OCI-LY7 (cell line): Measurements from ENCODE around the gene SHQ1. TPM values are rescaled to one million over a fixed set of nuclear protein-coding genes. Genes with fewer than 3 reads are reported as not detected.

Source experiments
- BruUV-seq: library from RNA; stranded (reverse); fragments of 400-500 nt; replicated peaks from 2 replicates; lab custom pipeline; 2021; lab: Mats Ljungman, UMichigan
- CTCF ChIA-PET: fragments of 300-600 bp; sonication (Branson Sonifier 250); formaldehyde crosslinking; loops from one replicate; lab custom pipeline; 2022; ENCODE audit warnings: antibody characterized with exemption; ENCODE audit not compliant: unreplicated experiment; lab: Charles Lee
- POLR2A ChIA-PET: fragments of 300-600 bp; sonication (Branson Sonifier 250); formaldehyde crosslinking; loops from one replicate; lab custom pipeline; 2022; ENCODE audit warnings: antibody characterized with exemption; lab: Charles Lee
- DNase-seq: peaks from one replicate; pipeline ENCODE4 v3.0.0-alpha.2; 2015; ENCODE audit warnings: low spot score
- H2AFZ ChIP-seq: fragments of 200-600 bp; sonication (generic), shearing (Covaris generic); 2 replicates; pipeline ENCODE4 v1.6.1; 2014; ENCODE audit warnings: mild to moderate bottlenecking, antibody characterized with exemption, low read length, moderate library complexity
- H3K27ac ChIP-seq: fragments of 200-600 bp; sonication (generic); 2 replicates; pipeline ENCODE4 v1.5.1; 2014; ENCODE audit warnings: mixed run types, low read depth, mild to moderate bottlenecking, moderate library complexity, low read length, inconsistent platforms; ENCODE audit not compliant: poor library complexity, severe bottlenecking
- H3K36me3 ChIP-seq: fragments of 200-600 bp; sonication (generic); 2 replicates; pipeline ENCODE4 v1.6.1; 2014; ENCODE audit warnings: mild to moderate bottlenecking, antibody characterized with exemption, low read length, moderate library complexity, mixed read lengths; ENCODE audit not compliant: insufficient read depth
- H3K4me1 ChIP-seq: fragments of 200-600 bp; sonication (generic); 2 replicates; pipeline ENCODE4 v1.5.1; 2014; ENCODE audit warnings: mild to moderate bottlenecking, low read length; ENCODE audit not compliant: insufficient read depth, poor library complexity, severe bottlenecking
- H3K4me2 ChIP-seq: fragments of 200-600 bp; sonication (generic); 2 replicates; pipeline ENCODE4 v1.6.1; 2014; ENCODE audit warnings: mild to moderate bottlenecking, low read length
- H3K4me3 ChIP-seq: fragments of 200-600 bp; sonication (generic); 2 replicates; pipeline ENCODE4 v1.5.1; 2014; ENCODE audit warnings: mild to moderate bottlenecking, low read depth, low read length; ENCODE audit not compliant: poor library complexity, severe bottlenecking
- H3K79me2 ChIP-seq: fragments of 200-600 bp; sonication (generic); 2 replicates; pipeline ENCODE4 v1.6.1; 2016; ENCODE audit warnings: low read depth, mild to moderate bottlenecking, low read length, moderate library complexity, mixed read lengths; ENCODE audit not compliant: insufficient read depth
- H3K9me2 ChIP-seq: fragments of 200-600 bp; sonication (generic); 2 replicates; pipeline ENCODE4 v1.6.1; 2016; ENCODE audit warnings: mild to moderate bottlenecking, low read length, mixed read lengths; ENCODE audit not compliant: insufficient read depth
- H3K9me3 ChIP-seq: fragments of 200-600 bp; sonication (generic); 2 replicates; pipeline ENCODE4 v1.6.1; 2014; ENCODE audit warnings: mild to moderate bottlenecking, mixed run types, low read length, mixed read lengths
- H4K20me1 ChIP-seq: fragments of 200-600 bp; sonication (generic); 2 replicates; pipeline ENCODE4 v1.6.1; 2014; ENCODE audit warnings: mild to moderate bottlenecking, antibody characterized with exemption, low read length, moderate library complexity, mixed read lengths; ENCODE audit not compliant: insufficient read depth
- CTCF ChIP-seq: fragments of 200-600 bp; sonication (generic); conservative IDR thresholded peaks from 2 replicates; pipeline ENCODE4 v1.5.1; 2014; ENCODE audit warnings: mild to moderate bottlenecking, antibody characterized with exemption, low read length, moderate library complexity, mixed read lengths
- EZH2phosphoT487 ChIP-seq: fragments of 200-600 bp; sonication (generic); IDR thresholded peaks from 2 replicates; pipeline ENCODE4 v1.6.1; 2018; ENCODE audit warnings: low read depth, borderline replicate concordance, mild to moderate bottlenecking, mixed run types, antibody characterized with exemption, low read length, moderate library complexity, mixed read lengths
- intact Hi-C: fragments of 100-400 bp; cut with micrococcal nuclease; formaldehyde crosslinking; loops from one replicate; pipeline ENCODE4 v1.10.0; 2022; ENCODE audit not compliant: unreplicated experiment
- total RNA-seq, 2 experiments: library from RNA; depleted of rRNA in 1 of 2; stranded (reverse); fragments of >200 nt in 1 of 2; shearing (Covaris generic) in 1 of 2; gene quantifications; 2 replicates each; pipeline ENCODE4 v1.2.3, GENCODE V29; 2014 to 2022

Gene SHQ1
- total RNA-seq, 2 experiments from 2014 or later, result 19.7 to 34.9 TPM

GRCh38 chr3:72810063-72810462 lies 38.2 kb downstream of the SHQ1 start:
- ChIA-PET CTCF (no interaction called here), POLR2A (interaction anchor here (0.7 to 1.5 kb wide), 2 partner anchors 16 to 28 kb away, joined by 3 read pairs; no protein-coding TSS in a partner anchor)
- no TSS peak for BruUV-seq
- H3K4me1 ChIP-seq, result peaks cover 14% of the 10 kb centered on the region
- no peaks in the 10 kb centered on the region for H4K20me1 ChIP-seq
- intact Hi-C loops, result loop anchor here (10.0 kb wide), 2 partner anchors 285 to 855 kb away; no protein-coding TSS in a partner anchor
- H3K36me3 ChIP-seq, result peaks cover 39% of the 10 kb centered on the region
- no peak for TF ChIP-seq CTCF
- TF ChIP-seq EZH2phosphoT487, result no peak
- H3K9me2 ChIP-seq, result no peaks in the 10 kb centered on the region
- H2AFZ ChIP-seq, result no peak overlapping the region
- no peak overlapping the region for H3K27ac ChIP-seq
- no peak overlapping the region for H3K4me2 ChIP-seq
- DNase-seq, result no peak
- H3K4me3 ChIP-seq, result no peak overlapping the region
- H3K79me2 ChIP-seq, result no peaks in the 10 kb centered on the region
- H3K9me3 ChIP-seq, result no peaks in the 10 kb centered on the region

- TF ChIP-seq EZH2phosphoT487 (no peak), CTCF (no peak)
- Histone ChIP-seq H3K4me1 (no peaks in the 10 kb centered on the region), H3K4me3 (no peak overlapping the region), H2AFZ (no peak overlapping the region), H4K20me1 (no peaks in the 10 kb centered on the region; the same call in 1 of the 2 replicates), H3K9me3 (no peaks in the 10 kb centered on the region), H3K79me2 (no peaks in the 10 kb centered on the region), H3K36me3 (peaks cover 20% of the 10 kb centered on the region), H3K4me2 (no peak overlapping the region), H3K9me2 (no peaks in the 10 kb centered on the region), H3K27ac (no peak overlapping the region)
- BruUV-seq, result no TSS peak
- no peak for DNase-seq
- intact Hi-C loops, result no loop called here
- POLR2A ChIA-PET, result interaction anchor here (0.6 to 1.0 kb wide), 3 partner anchors 10 to 131 kb away, joined by 3 to 4 read pairs (median 3); no protein-coding TSS in a partner anchor
- CTCF ChIA-PET, result no interaction called here
Measured at GRCh38 chr3:72804361-72804760, 43.9 kb downstream of the SHQ1 start.

- H3K4me3 ChIP-seq, result no peak overlapping the region
- TF ChIP-seq CTCF (no peak), EZH2phosphoT487 (no peak)
- no TSS peak for BruUV-seq
- H3K79me2 ChIP-seq, result no peaks in the 10 kb centered on the region
- intact Hi-C loops, result no loop called here
- H3K9me3 ChIP-seq, result no peaks in the 10 kb centered on the region
- no peaks in the 10 kb centered on the region for H3K4me1 ChIP-seq
- no peak for DNase-seq
- H3K4me2 ChIP-seq, result no peak overlapping the region
- no peaks in the 10 kb centered on the region for H3K9me2 ChIP-seq
- H2AFZ ChIP-seq, result no peak overlapping the region
- peaks cover 15% of the 10 kb centered on the region for H3K36me3 ChIP-seq
- H3K27ac ChIP-seq, result no peak overlapping the region
- H4K20me1 ChIP-seq, result no peaks in the 10 kb centered on the region; the same call in 1 of the 2 replicates
- ChIA-PET POLR2A (interaction anchor here (0.6 to 1.0 kb wide), 4 partner anchors 9 to 131 kb away, joined by 3 to 4 read pairs (median 3); no protein-coding TSS in a partner anchor), CTCF (no interaction called here)
Measured at GRCh38 chr3:72803573-72803972, 44.7 kb downstream of the SHQ1 start.
